Measurements from ENCODE around the gene GJA8. TPM values are rescaled to one million over a fixed set of nuclear protein-coding genes. Genes with fewer than 3 reads are reported as not detected.

GJA8 gene
- total and polyA plus RNA-seq, 2 experiments from 2014 or later = not detected

DNA sequence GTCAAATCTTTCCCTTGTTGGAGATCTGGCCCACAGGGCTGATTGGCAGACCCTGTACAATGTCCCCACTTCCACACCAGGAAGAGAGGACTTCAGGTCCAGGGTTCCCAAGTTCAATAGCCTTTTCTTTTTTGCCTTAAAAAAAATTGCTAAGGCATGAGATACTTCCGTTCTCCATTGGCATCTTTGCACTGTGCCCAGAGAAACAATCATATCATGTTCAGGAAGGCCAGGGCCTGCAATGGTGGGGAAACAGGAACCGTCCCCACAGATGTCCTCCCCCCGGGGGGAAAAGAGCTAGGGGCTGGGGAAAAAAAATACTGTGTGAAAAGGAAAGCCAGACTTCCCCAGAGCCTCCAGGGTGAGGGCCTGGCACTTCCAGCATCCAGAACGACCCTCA lies 24.6 kb upstream of the GJA8 start:
- no peak overlapping the region for H2AFZ ChIP-seq
- H3K9me3 ChIP-seq (ENCODE audit: low read depth) = no peaks in the 10 kb centered on the region
- H4K20me1 ChIP-seq (ENCODE audit: insufficient read depth, poor library complexity, severe bottlenecking) = no peaks in the 10 kb centered on the region
- H3K4me3 ChIP-seq = no peak overlapping the region
- no peaks in the 10 kb centered on the region for H3K27me3 ChIP-seq
- no peaks in the 10 kb centered on the region for H3K9me2 ChIP-seq (replicated peaks; ENCODE audit: insufficient read depth)
- TF ChIP-seq, protein P1, sequence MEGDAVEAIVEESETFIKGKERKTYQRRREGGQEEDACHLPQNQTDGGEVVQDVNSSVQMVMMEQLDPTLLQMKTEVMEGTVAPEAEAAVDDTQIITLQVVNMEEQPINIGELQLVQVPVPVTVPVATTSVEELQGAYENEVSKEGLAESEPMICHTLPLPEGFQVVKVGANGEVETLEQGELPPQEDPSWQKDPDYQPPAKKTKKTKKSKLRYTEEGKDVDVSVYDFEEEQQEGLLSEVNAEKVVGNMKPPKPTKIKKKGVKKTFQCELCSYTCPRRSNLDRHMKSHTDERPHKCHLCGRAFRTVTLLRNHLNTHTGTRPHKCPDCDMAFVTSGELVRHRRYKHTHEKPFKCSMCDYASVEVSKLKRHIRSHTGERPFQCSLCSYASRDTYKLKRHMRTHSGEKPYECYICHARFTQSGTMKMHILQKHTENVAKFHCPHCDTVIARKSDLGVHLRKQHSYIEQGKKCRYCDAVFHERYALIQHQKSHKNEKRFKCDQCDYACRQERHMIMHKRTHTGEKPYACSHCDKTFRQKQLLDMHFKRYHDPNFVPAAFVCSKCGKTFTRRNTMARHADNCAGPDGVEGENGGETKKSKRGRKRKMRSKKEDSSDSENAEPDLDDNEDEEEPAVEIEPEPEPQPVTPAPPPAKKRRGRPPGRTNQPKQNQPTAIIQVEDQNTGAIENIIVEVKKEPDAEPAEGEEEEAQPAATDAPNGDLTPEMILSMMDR (IDR thresholded peaks at IDR 0.05; ENCODE audit: poor library complexity) = no peak
- no peaks in the 10 kb centered on the region for H3K4me1 ChIP-seq (ENCODE audit: insufficient read depth)
- no peaks in the 10 kb centered on the region for H3K79me2 ChIP-seq
- H3K27ac ChIP-seq = no peak overlapping the region
- no peak overlapping the region for H3K4me2 ChIP-seq
- 83% methylated on average over 4 of the region's 4 CpGs for WGBS (ENCODE audit: low lambda C conversion rate, missing lambda C conversion rate)
- H3K36me3 ChIP-seq (replicated peaks; ENCODE audit: insufficient read depth, low read depth) = no peaks in the 10 kb centered on the region
- no peak for DNase-seq (ENCODE audit: low spot score)

DNA sequence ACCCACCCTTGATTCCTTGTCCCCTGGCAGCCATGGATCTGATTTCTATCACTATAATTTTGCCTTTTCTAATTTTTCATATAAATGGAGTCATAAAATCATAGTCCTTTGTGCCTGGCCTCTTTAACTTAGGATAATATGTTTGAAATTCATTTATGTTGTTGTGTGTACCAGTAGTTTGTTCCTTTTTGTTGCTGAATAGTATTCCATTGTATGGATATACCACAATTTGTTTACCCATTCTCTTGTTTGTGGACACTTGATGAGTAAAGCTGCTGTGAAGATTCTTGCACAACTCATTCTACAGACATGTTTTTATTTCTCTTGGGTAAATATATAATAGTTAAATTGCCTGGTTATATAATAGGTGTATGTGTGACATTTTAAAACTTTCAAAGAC lies 22.7 kb upstream of the GJA8 start:
- TF ChIP-seq EZH2 (IDR thresholded peaks at IDR 0.05; ENCODE audit: borderline replicate concordance) (no peak), EZH2phosphoT487 (IDR thresholded peaks at IDR 0.05; ENCODE audit: low read depth, severe bottlenecking, unreplicated experiment) (no peak)
- TF ChIP-seq, protein P1 (IDR thresholded peaks at IDR 0.05; ENCODE audit: poor library complexity) = no peak

DNA sequence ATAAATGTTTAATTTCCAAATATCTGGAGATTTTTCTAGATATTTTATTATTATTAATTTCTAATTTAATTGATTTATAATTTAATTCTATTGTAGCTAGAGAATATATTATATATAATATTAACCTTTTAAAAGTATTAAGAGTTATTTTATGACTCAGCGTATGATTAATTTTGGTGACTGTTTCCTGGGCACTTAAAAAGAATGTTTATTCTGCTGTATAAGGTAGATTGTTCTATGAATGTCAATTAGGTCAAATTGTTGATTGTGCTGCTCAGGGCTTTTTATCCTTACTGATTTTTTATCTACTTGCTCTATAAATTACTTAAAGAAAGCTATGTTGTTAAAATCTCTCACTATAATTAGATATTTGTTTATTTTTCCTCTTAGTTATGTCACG lies 20.1 kb upstream of the GJA8 start:
- Histone ChIP-seq H3K79me2 (no peaks in the 10 kb centered on the region), H3K27ac (no peak overlapping the region), H3K4me2 (no peak overlapping the region), H3K36me3 (replicated peaks; ENCODE audit: insufficient read depth, low read depth) (no peaks in the 10 kb centered on the region), H3K4me3 (no peak overlapping the region), H4K20me1 (ENCODE audit: insufficient read depth, poor library complexity, severe bottlenecking) (no peaks in the 10 kb centered on the region), H3K4me1 (ENCODE audit: insufficient read depth) (no peaks in the 10 kb centered on the region), H2AFZ (no peak overlapping the region), H3K9me3 (ENCODE audit: low read depth) (no peaks in the 10 kb centered on the region), H3K27me3 (no peaks in the 10 kb centered on the region), H3K9me2 (replicated peaks; ENCODE audit: insufficient read depth) (no peaks in the 10 kb centered on the region)
- TF ChIP-seq EZH2 (IDR thresholded peaks at IDR 0.05; ENCODE audit: borderline replicate concordance) = no peak
- TF ChIP-seq, protein P1 (IDR thresholded peaks at IDR 0.05; ENCODE audit: poor library complexity) = no peak
- no peak for DNase-seq (ENCODE audit: low spot score)
- WGBS (ENCODE audit: low lambda C conversion rate, missing lambda C conversion rate) = 85% methylated on average over 2 of the region's 2 CpGs

More for the DNA sequence above, 22.7 kb upstream of the GJA8 start:
- H3K9me3 ChIP-seq (ENCODE audit: low read depth) = no peaks in the 10 kb centered on the region
- H3K4me2 ChIP-seq = no peak overlapping the region
- no peak overlapping the region for H3K27ac ChIP-seq
- H3K4me3 ChIP-seq = no peak overlapping the region
- no peaks in the 10 kb centered on the region for H3K27me3 ChIP-seq
- no peak overlapping the region for H2AFZ ChIP-seq
- H3K4me1 ChIP-seq (ENCODE audit: insufficient read depth) = no peaks in the 10 kb centered on the region
- H3K79me2 ChIP-seq = no peaks in the 10 kb centered on the region
- H3K36me3 ChIP-seq (replicated peaks; ENCODE audit: insufficient read depth, low read depth) = no peaks in the 10 kb centered on the region
- DNase-seq (ENCODE audit: low spot score) = no peak
- no peaks in the 10 kb centered on the region for H3K9me2 ChIP-seq (replicated peaks; ENCODE audit: insufficient read depth)
- no peaks in the 10 kb centered on the region for H4K20me1 ChIP-seq (ENCODE audit: insufficient read depth, poor library complexity, severe bottlenecking)

DNA sequence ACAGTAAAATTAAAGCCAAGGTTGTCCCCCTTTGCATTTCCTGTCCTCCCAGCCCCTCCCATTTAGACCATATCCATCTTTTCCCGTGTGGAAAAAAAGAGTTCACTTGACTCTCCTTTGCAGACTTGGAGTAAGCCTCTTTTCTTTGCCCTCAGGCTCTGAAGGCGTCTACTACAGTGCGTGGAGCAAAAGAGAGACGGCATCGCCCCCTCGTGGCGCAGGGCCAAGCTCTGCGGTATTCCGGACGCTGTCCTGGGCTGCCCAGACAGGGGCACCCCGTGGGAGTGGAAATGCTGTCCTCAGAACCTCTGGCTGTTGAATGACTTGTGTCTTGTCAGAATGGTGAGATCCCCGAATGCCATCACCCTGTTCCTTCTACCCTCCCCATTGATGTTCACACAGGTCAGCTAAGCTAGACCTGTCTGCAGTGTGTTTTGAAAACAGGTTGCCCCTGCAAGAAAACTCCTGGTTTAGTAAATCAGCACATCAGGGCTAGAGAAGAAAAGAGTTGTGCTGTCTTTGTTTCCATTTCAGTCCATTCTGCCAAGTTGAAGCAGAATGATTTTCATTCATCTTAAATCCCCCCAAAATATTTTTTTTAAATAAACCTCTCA lies 12.3 kb upstream of the GJA8 start:
- H4K20me1 ChIP-seq (ENCODE audit: insufficient read depth, poor library complexity, severe bottlenecking) = no peaks in the 10 kb centered on the region
- H3K27ac ChIP-seq = no peak overlapping the region
- peak; percentile 93 for DNase-seq (ENCODE audit: low spot score)
- H3K4me3 ChIP-seq = no peak overlapping the region
- H3K9me3 ChIP-seq (ENCODE audit: low read depth) = no peaks in the 10 kb centered on the region
- H3K4me2 ChIP-seq = no peak overlapping the region
- TF ChIP-seq, protein P1 (IDR thresholded peaks at IDR 0.05; ENCODE audit: poor library complexity) = peak; percentile 91
- no peak for TF ChIP-seq EZH2phosphoT487 (IDR thresholded peaks at IDR 0.05; ENCODE audit: low read depth, severe bottlenecking, unreplicated experiment)
- no peaks in the 10 kb centered on the region for H3K36me3 ChIP-seq (replicated peaks; ENCODE audit: insufficient read depth, low read depth)
- H3K4me1 ChIP-seq (ENCODE audit: insufficient read depth) = peaks cover 7% of the 10 kb centered on the region
- H2AFZ ChIP-seq = no peak overlapping the region
- no peaks in the 10 kb centered on the region for H3K27me3 ChIP-seq
- 3% methylated on average over 12 of the region's 12 CpGs for WGBS (ENCODE audit: low lambda C conversion rate, missing lambda C conversion rate)
- H3K9me2 ChIP-seq (replicated peaks; ENCODE audit: insufficient read depth) = no peaks in the 10 kb centered on the region
- H3K79me2 ChIP-seq = no peaks in the 10 kb centered on the region
